Mucosa of gallbladder (tissue), 1 donor: ENCODE data around the gene VPS25. TPM values are rescaled to one million over a fixed set of nuclear protein-coding genes. Genes with fewer than 3 reads are reported as not detected.

ENCODE experiments used
- DNase-seq: peaks from one replicate; pipeline ENCODE4 v3.0.0-alpha.2; 2020; ENCODE audit warnings: low spot score
- total RNA-seq: library from RNA; stranded (reverse); gene quantifications from one replicate; pipeline ENCODE4 v1.2.1, GENCODE V29; 2021
- donor health status: DM: no; HTN: no; CAD: no.

The VPS25 gene
- total RNA-seq, 1 donor from 2014 or later = 57.1 TPM

- no peak for DNase-seq
Measured at GRCh38 chr17:42795465-42795864, 22.2 kb downstream of the VPS25 start.

- no peak for DNase-seq
Measured at GRCh38 chr17:42796066-42796758, 23.0 kb downstream of the VPS25 start.

GRCh38 chr17:42797067-42798007, 24.1 kb downstream of the VPS25 start:
- no peak for DNase-seq

GRCh38 chr17:42798011-42798382, 24.7 kb downstream of the VPS25 start:
- DNase-seq = no peak

- DNase-seq = peak; percentile 82
Measured at GRCh38 chr17:42798383-42799380, 25.4 kb downstream of the VPS25 start, which contains the start of the genes CNTD1 and COA3. Gene CNTD1, plus strand, starts transcription at chr17:42798861. Its CDS starts 207 bp downstream, at chr17:42799068. Gene COA3, minus strand, starts transcription at chr17:42798704. Its CDS starts 23 bp downstream, at chr17:42798681.

- no peak for DNase-seq
Measured at GRCh38 chr17:42803074-42803883, 30.0 kb downstream of the VPS25 start.

GRCh38 chr17:42804918-42805367, 31.7 kb downstream of the VPS25 start:
- no peak for DNase-seq

- no peak for DNase-seq
Measured at GRCh38 chr17:42806249-42806648, 33.0 kb downstream of the VPS25 start.

- DNase-seq = no peak
Measured at GRCh38 chr17:42809250-42809649, 36.0 kb downstream of the VPS25 start.

GRCh38 chr17:42814633-42815399, 41.6 kb downstream of the VPS25 start:
- DNase-seq = no peak

GRCh38 chr17:42817866-42818265, 44.6 kb downstream of the VPS25 start:
- no peak for DNase-seq

GRCh38 chr17:42818379-42818778, 45.1 kb downstream of the VPS25 start:
- DNase-seq = no peak

- DNase-seq = no peak
Measured at GRCh38 chr17:42819939-42820535, 46.8 kb downstream of the VPS25 start.

GRCh38 chr17:42821176-42821575, 47.9 kb downstream of the VPS25 start:
- DNase-seq = no peak

GRCh38 chr17:42827472-42827871, 54.2 kb downstream of the VPS25 start:
- DNase-seq = no peak
